Mesodermal cell (in vitro differentiated cells): ENCODE measurements around the gene MTG2.

Source experiments
- H3K27ac ChIP-seq: 2 replicates; pipeline ENCODE4 v1.7.0; 2013; ENCODE audit warnings: mild to moderate bottlenecking, low read depth, low read length, moderate library complexity; ENCODE audit not compliant: severe bottlenecking
- H3K36me3 ChIP-seq: 2 replicates; pipeline ENCODE4 v1.7.1; 2013; ENCODE audit warnings: mild to moderate bottlenecking, low read length, moderate library complexity; ENCODE audit not compliant: control insufficient read depth, insufficient read depth
- H3K4me1 ChIP-seq: one replicate; pipeline ENCODE4 v1.7.1; 2013; ENCODE audit warnings: mild to moderate bottlenecking, low read length; ENCODE audit not compliant: insufficient read depth, control insufficient read depth, poor library complexity, severe bottlenecking
- H3K4me3 ChIP-seq: 2 replicates; pipeline ENCODE4 v1.7.0; 2013; ENCODE audit warnings: low read length, control low read depth, mild to moderate bottlenecking; ENCODE audit not compliant: insufficient read depth, poor library complexity, severe bottlenecking; ENCODE audit errors: extremely low read depth
- H3K9me3 ChIP-seq: 2 replicates; pipeline ENCODE4 v1.7.1; 2013; ENCODE audit warnings: mild to moderate bottlenecking, low read length, moderate library complexity; ENCODE audit not compliant: control insufficient read depth
- WGBS, 2 experiments: methylation state at CpG; one replicate each; pipeline ENCODE4 v1.1.5; 2013; ENCODE audit warnings: missing lambda C conversion rate in 2 of 2; ENCODE audit not compliant: insufficient coverage in 2 of 2; 5-methylcytosine and 5-hydroxymethylcytosine counted together

MTG2 gene

GRCh38 chr20:62215991-62216635, 33.3 kb downstream of the MTG2 start:
- Histone ChIP-seq H3K9me3 (no peaks in the 10 kb centered on the region), H3K4me3 (no peak overlapping the region), H3K36me3 (no peaks in the 10 kb centered on the region), H3K4me1 (peaks cover 6% of the 10 kb centered on the region), H3K27ac (no peak overlapping the region)
- 79 to 88% methylated on average over 25 to 26 of the region's 40 CpGs for WGBS, 2 experiments

GRCh38 chr20:62216636-62217566, 34.1 kb downstream of the MTG2 start:
- Histone ChIP-seq H3K36me3 (no peaks in the 10 kb centered on the region), H3K4me1 (peaks cover 9% of the 10 kb centered on the region), H3K27ac (no peak overlapping the region), H3K9me3 (no peaks in the 10 kb centered on the region), H3K4me3 (no peak overlapping the region)
- 76 to 89% methylated on average over 21 to 25 of the region's 26 CpGs for WGBS, 2 experiments

GRCh38 chr20:62217913-62218773, 35.3 kb downstream of the MTG2 start:
- peaks cover 9% of the 10 kb centered on the region for H3K4me1 ChIP-seq
- no peaks in the 10 kb centered on the region for H3K36me3 ChIP-seq
- 51 to 53% methylated on average over 31 to 37 of the region's 38 CpGs for WGBS, 2 experiments
- no peaks in the 10 kb centered on the region for H3K9me3 ChIP-seq
- no peak overlapping the region for H3K4me3 ChIP-seq
- no peak overlapping the region for H3K27ac ChIP-seq

DNA sequence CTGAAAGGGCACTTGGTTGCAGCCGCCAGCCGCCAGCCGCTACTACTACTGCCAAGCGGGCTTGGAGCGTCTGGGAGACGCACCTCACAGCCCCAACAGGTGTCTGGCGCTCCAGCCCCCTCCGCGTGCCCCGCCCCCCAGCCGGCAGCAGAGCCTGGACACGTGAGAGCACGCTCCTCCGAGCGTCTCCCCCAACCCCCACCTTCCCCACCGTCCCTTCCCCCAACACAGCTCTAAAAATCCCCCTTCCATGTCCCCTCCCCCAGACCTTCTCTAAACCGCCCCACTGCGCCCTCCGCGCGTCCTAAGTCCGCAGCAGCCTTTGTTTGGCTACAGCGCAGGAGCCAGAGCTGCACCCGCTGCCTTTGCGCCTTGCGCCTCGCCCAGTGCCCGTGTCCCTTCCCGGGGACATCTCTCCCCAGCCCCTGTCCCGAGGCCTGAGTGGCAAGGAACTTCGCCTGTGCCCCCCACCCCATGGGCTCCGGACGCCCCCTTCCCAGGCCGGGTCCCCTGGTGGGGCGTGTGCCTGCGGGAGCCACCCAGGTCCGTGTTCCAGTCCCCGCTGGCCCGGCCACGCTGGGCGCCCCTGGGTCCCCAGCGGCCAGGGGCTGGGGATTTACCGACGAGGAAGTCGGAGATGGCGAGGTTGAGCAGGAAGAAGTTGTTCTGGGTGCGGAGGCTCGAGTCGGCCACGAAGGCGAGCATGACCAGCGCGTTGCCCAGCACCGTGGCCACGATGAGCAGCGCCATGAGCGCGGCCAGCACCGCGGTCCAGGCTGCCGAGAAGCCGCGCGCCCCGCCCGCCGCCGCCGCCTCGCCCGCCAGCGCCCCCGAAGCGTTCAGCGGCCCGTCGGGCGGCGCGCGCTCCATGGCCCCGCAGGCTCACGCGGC, 36.5 kb downstream of the MTG2 start:
- no peaks in the 10 kb centered on the region for H3K9me3 ChIP-seq
- 1 to 2% methylated on average over 46 to 70 of the region's 84 CpGs for WGBS, 2 experiments
- no peak overlapping the region for H3K4me3 ChIP-seq
- no peaks in the 10 kb centered on the region for H3K36me3 ChIP-seq
- H3K4me1 ChIP-seq = peaks cover 9% of the 10 kb centered on the region
- H3K27ac ChIP-seq = no peak overlapping the region

DNA sequence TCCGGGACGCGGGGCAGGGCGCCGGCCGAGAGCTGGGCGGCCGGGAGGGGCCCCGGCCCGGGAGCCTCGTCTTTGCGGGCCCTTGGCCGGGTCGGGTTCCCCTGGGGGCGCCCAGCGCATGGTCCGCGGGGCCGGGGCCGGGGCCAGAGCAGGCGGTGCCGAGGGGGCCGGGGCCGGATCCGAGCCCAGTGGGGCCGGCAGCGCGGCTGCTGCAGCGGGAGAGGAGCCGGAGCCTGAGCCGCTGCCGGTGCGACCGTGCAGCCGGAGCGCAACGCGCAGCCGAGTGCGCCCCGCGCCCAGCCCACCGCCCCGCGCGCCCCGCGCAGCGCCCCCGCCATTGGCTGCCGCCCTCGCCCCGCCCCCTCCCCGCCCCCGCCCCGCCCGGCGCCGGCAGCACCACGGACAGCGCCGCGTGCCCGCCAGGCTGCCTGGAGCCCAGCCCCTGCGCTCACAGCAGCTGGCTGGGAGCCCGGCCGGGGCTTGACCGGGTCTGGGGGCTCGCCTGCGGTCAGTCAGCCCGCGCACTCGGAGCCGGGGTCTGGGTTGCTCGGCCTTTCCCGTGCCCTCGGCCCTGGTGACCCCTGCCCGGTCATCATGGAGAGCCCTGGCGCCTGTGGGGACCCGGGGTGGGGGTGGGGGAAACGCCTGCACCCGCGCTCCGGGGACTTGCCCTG, 37.3 kb downstream of the MTG2 start, which contains the start of gene HRH3:
Gene HRH3 (minus strand): TSS at position 287 of the 674 bp plus-strand sequence. CDS start 308 bp downstream, outside the sequence.
- Histone ChIP-seq H3K4me3 (no peak within 1 kb of the TSS), H3K4me1 (peaks cover 9% of the 10 kb centered on the region), H3K27ac (no peak within 1 kb of the TSS), H3K9me3 (no peaks in the 10 kb centered on the region), H3K36me3 (no peaks in the 10 kb centered on the region)
- 0 to 1% methylated on average over 51 to 69 of the region's 84 CpGs for WGBS, 2 experiments

- H3K36me3 ChIP-seq = no peaks in the 10 kb centered on the region
- WGBS, 2 experiments = 5 to 8% methylated on average over 18 to 35 of the region's 46 CpGs
- no peak overlapping the region for H3K27ac ChIP-seq
- H3K4me1 ChIP-seq = peaks cover 9% of the 10 kb centered on the region
- no peak overlapping the region for H3K4me3 ChIP-seq
- H3K9me3 ChIP-seq = no peaks in the 10 kb centered on the region
These were observed 38.1 kb downstream of the MTG2 start for GRCh38 chr20:62220666-62221568.

DNA sequence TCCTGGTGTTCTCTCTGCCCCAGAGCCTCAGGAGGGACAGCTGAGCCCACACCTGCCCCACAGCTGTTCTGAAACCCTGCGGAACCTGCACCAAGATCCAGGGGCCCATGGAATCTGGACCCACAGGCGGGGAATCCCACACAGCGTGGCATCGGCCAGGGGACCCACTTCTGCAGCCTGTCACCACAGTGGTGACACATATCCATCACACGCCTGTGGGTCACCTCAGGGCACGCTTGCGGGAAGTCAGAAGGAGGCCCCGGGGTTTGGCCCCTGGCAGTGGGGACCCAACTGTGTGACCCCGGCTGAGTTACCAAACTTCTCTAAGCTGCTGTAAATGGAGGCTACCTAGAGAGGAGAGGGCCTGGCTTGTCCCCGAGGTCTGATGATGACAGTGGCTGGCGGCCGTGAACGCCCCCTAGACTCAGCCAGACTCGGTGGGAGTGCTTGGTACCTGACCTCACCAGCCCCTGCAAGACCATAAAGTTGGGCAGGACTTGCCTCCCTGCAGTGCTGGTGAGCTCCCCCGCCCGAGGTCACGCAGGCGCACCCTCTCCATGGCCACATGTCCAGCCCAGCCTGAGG, 39.5 kb downstream of the MTG2 start:
- no peak overlapping the region for H3K4me3 ChIP-seq
- H3K27ac ChIP-seq = no peak overlapping the region
- H3K36me3 ChIP-seq = no peaks in the 10 kb centered on the region
- no peaks in the 10 kb centered on the region for H3K9me3 ChIP-seq
- WGBS, 2 experiments = 87 to 90% methylated on average over 17 of the region's 18 CpGs
- peaks cover 9% of the 10 kb centered on the region for H3K4me1 ChIP-seq

- H3K4me3 ChIP-seq = no peak overlapping the region
- WGBS, 2 experiments = 81 to 92% methylated on average over 6 to 12 of the region's 13 CpGs
- H3K27ac ChIP-seq = no peak overlapping the region
- H3K4me1 ChIP-seq = peaks cover 9% of the 10 kb centered on the region
- no peaks in the 10 kb centered on the region for H3K36me3 ChIP-seq
- no peaks in the 10 kb centered on the region for H3K9me3 ChIP-seq
These were observed 40.1 kb downstream of the MTG2 start for GRCh38 chr20:62222972-62223371.
